Breast epithelium (tissue), 3 donors: ENCODE results near the gene ELP2.

Experiments
- POLR2A ChIP-seq: fragments of 450-650 bp; IDR thresholded peaks from one replicate; pipeline ENCODE4 v1.6.1; 2016; ENCODE audit warnings: antibody characterized with exemption, mild to moderate bottlenecking, moderate library complexity
- TF ChIP-seq, protein P1 (sequence below), 3 donors: fragments of 450-650 bp; IDR thresholded peaks; one replicate each; pipeline ENCODE4 v1.5.1; 2016 to 2017; ENCODE audit warnings: antibody characterized with exemption in 3 of 3, mild to moderate bottlenecking in 3 of 3, moderate library complexity in 3 of 3

DNA sequence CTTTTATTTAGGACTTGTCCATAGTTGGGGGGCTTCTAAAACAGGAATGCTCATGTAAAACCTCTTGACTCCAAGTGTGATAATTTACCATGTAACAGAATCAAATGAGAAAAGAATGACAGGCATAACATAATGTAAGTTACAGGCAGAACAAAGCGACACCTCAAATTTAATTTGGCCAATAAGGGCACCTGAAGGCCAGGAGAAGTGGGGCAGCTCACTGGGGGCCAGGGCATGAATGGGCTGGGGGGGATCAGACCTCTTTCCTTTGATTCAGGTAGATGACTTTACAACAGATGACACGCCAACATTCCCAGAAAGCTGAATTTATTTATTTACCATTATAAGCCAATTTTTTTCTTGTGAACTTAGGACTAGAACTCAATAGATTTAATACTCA is 72.1 kb downstream of the ELP2 start:
- TF ChIP-seq, protein P1, sequence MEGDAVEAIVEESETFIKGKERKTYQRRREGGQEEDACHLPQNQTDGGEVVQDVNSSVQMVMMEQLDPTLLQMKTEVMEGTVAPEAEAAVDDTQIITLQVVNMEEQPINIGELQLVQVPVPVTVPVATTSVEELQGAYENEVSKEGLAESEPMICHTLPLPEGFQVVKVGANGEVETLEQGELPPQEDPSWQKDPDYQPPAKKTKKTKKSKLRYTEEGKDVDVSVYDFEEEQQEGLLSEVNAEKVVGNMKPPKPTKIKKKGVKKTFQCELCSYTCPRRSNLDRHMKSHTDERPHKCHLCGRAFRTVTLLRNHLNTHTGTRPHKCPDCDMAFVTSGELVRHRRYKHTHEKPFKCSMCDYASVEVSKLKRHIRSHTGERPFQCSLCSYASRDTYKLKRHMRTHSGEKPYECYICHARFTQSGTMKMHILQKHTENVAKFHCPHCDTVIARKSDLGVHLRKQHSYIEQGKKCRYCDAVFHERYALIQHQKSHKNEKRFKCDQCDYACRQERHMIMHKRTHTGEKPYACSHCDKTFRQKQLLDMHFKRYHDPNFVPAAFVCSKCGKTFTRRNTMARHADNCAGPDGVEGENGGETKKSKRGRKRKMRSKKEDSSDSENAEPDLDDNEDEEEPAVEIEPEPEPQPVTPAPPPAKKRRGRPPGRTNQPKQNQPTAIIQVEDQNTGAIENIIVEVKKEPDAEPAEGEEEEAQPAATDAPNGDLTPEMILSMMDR (IDR thresholded peaks at IDR 0.05): no peak
- no peak for TF ChIP-seq POLR2A
